K562 (cell line): ENCODE results near the gene BSCL2. TPM values are rescaled to one million over a fixed set of nuclear protein-coding genes. Genes with fewer than 3 reads are reported as not detected.

Source experiments
- ATAC-seq: fragments of 200-7000 bp; cut with Tn5 transposase; 3 replicates; pipeline ENCODE4 v1.9.1; 2020; ENCODE audit warnings: moderate library complexity
- BruUV-seq: library from RNA; stranded (reverse); fragments of 400-500 nt; replicated peaks from 2 replicates; lab custom pipeline; 2021; lab: Mats Ljungman, UMichigan
- CTCF ChIA-PET: fragments of 300-600 bp; formaldehyde crosslinking; extraction: SDS; loops from one replicate; lab custom pipeline; 2021; ENCODE audit warnings: low intra/inter-chr PET ratio; lab: Yijun Ruan, JAX
- POLR2A ChIA-PET: fragments of 300-600, 350-650 bp; sonication (Branson Sonifier 250); formaldehyde crosslinking; extraction: SDS; loops from one replicate; lab custom pipeline; 2021; ENCODE audit warnings: antibody characterized with exemption, inconsistent platforms; lab: Yijun Ruan, JAX
- DNase-seq, 4 experiments: peaks; one replicate each; pipeline versions ENCODE4 v3.0.0 to v3.0.0-alpha.2; 2011 to 2018; ENCODE audit warnings: low spot score in 3 of 4, mixed read lengths in 3 of 4; ENCODE audit errors: extremely low read depth in 1 of 4
- FAIRE-seq: peaks from 2 replicates; lab custom pipeline; 2011; peaks lifted over from hg19 to GRCh38; lab: Jason Lieb, UNC
- H2AFZ ChIP-seq: 2 replicates; pipeline ENCODE4 v1.6.0; 2011; ENCODE audit warnings: low read depth, low read length, control low read depth, inconsistent platforms
- H3K27ac ChIP-seq: fragments of 200-600 bp; 3 replicates; pipeline ENCODE4 v1.8.0; 2011; ENCODE audit warnings: low read depth, mild to moderate bottlenecking, control low read depth, inconsistent platforms, low read length, moderate library complexity, mixed read lengths; ENCODE audit errors: extremely low read depth
- H3K27me3 ChIP-seq, 2 experiments: fragments of 300-600 bp in 1 of 2; 2 replicates in 1 of 2; 3 replicates in 1 of 2; pipeline versions ENCODE4 v1.6.0 to v1.8.0; 2011; ENCODE audit warnings: inconsistent platforms in 2 of 2, low read length in 2 of 2, mild to moderate bottlenecking in 1 of 2, mixed read lengths in 1 of 2, moderate library complexity in 1 of 2; ENCODE audit not compliant: control insufficient read depth in 2 of 2, insufficient read depth in 2 of 2
- H3K36me3 ChIP-seq: fragments of 300-600 bp; 3 replicates; pipeline ENCODE4 v1.8.0; 2011; ENCODE audit warnings: mild to moderate bottlenecking, low read length, inconsistent platforms; ENCODE audit not compliant: control insufficient read depth, insufficient read depth
- H3K4me1 ChIP-seq, 2 experiments: fragments of 200-600 bp in 1 of 2; replicated peaks in 1 of 2; 2 replicates in 1 of 2; 3 replicates in 1 of 2; pipeline versions ENCODE4 v1.5.1 to v1.8.0; 2011; ENCODE audit warnings: inconsistent platforms in 2 of 2, low read length in 2 of 2, mild to moderate bottlenecking in 1 of 2, mixed read lengths in 1 of 2, moderate library complexity in 1 of 2; ENCODE audit not compliant: control insufficient read depth in 2 of 2, insufficient read depth in 2 of 2
- H3K4me2 ChIP-seq: 2 replicates; pipeline ENCODE4 v1.6.1; 2011; ENCODE audit warnings: low read length, control low read depth, inconsistent platforms, mixed read lengths; ENCODE audit not compliant: insufficient read depth
- H3K4me3 ChIP-seq: fragments of 200-600 bp; sonication (generic), shearing (Covaris generic); 2 replicates; pipeline ENCODE4 v1.5.1; 2016; ENCODE audit warnings: control low read depth, inconsistent platforms
- H3K79me2 ChIP-seq: fragments of 200-600 bp; 3 replicates; pipeline ENCODE4 v1.8.0; 2011; ENCODE audit warnings: low read length, inconsistent platforms; ENCODE audit not compliant: control insufficient read depth, insufficient read depth
- H3K9ac ChIP-seq, 2 experiments: 2 replicates each; pipeline versions ENCODE4 v1.6.0 to v1.6.1; 2011; ENCODE audit warnings: low read depth in 2 of 2, low read length in 2 of 2, control low read depth in 1 of 2, inconsistent platforms in 1 of 2, mild to moderate bottlenecking in 1 of 2, mixed read lengths in 1 of 2; ENCODE audit not compliant: insufficient read depth in 1 of 2
- H3K9me1 ChIP-seq: one replicate; pipeline ENCODE4 v1.6.0; 2011; ENCODE audit warnings: inconsistent platforms, mild to moderate bottlenecking, low read length, moderate library complexity; ENCODE audit not compliant: control insufficient read depth, insufficient read depth
- H3K9me3 ChIP-seq: replicated peaks from 2 replicates; pipeline ENCODE4 v1.5.1; 2011; ENCODE audit warnings: low read depth, low read length, inconsistent platforms; ENCODE audit not compliant: control insufficient read depth, insufficient read depth
- H4K20me1 ChIP-seq: replicated peaks from 2 replicates; pipeline ENCODE4 v1.6.1; 2011; ENCODE audit warnings: low read length, inconsistent platforms, mixed read lengths; ENCODE audit not compliant: control insufficient read depth, insufficient read depth
- GATAD2A ChIP-seq: fragments of 450-650 bp; IDR thresholded peaks from 2 replicates; pipeline ENCODE4 v1.6.1; 2017
- JUND ChIP-seq, 2 experiments: IDR thresholded peaks; 2 replicates in 1 of 2; 3 replicates in 1 of 2; pipeline ENCODE4 v1.6.1; 2011; ENCODE audit warnings: borderline replicate concordance in 2 of 2, low read depth in 2 of 2, low read length in 2 of 2, improper control_type of control experiment in 1 of 2, missing biosample characterization in 1 of 2, missing genetic modification characterization in 1 of 2, missing genetic modification reagents in 1 of 2
- KDM1A ChIP-seq, 2 experiments: fragments of 450-650 bp; IDR thresholded peaks; 2 replicates each; pipeline ENCODE4 v1.6.1; 2016; ENCODE audit warnings: mild to moderate bottlenecking in 2 of 2
- KLF6 ChIP-seq: fragments of 250-450 bp; sonication (Bioruptor Pico); IDR thresholded peaks from 2 replicates; pipeline ENCODE4 v1.4.0; 2020; ENCODE audit warnings: mild to moderate bottlenecking, moderate library complexity, borderline replicate concordance
- NFE2 ChIP-seq: IDR thresholded peaks from 2 replicates; pipeline ENCODE4 v1.6.1; 2014; ENCODE audit warnings: antibody characterized with exemption, low read depth
- PHF21A ChIP-seq: fragments of 450-650 bp; IDR thresholded peaks from 2 replicates; pipeline ENCODE4 v1.6.1; 2017; ENCODE audit warnings: low read depth, borderline replicate concordance
- RB1 ChIP-seq: fragments of 450-650 bp; IDR thresholded peaks from 2 replicates; pipeline ENCODE4 v1.6.1; 2017; ENCODE audit warnings: low read depth, mild to moderate bottlenecking
- RCOR1 ChIP-seq, 2 experiments: IDR thresholded peaks; 2 replicates each; pipeline ENCODE4 v1.6.1; 2012; ENCODE audit warnings: low read depth in 2 of 2, low read length in 2 of 2, borderline replicate concordance in 1 of 2, improper control_type of control experiment in 1 of 2
- ZNF197 ChIP-seq: fragments of 200-800 bp; sonication (Bioruptor generic); IDR thresholded peaks from 2 replicates; pipeline ENCODE4 v1.6.1; 2016; ENCODE audit warnings: low read depth, missing genetic modification characterization, missing compliant biosample characterization
- ZNF551 ChIP-seq: fragments of 250-450 bp; sonication (Bioruptor Pico); IDR thresholded peaks from 2 replicates; pipeline ENCODE4 v1.5.0; 2021; ENCODE audit warnings: mild to moderate bottlenecking, moderate library complexity
- ZNF785 ChIP-seq: fragments of 250-450 bp; sonication (Bioruptor Pico); IDR thresholded peaks from 2 replicates; pipeline ENCODE4 v1.4.0; 2020; ENCODE audit warnings: mild to moderate bottlenecking
- WGBS: fragments of 100-300 bp; shearing (Covaris generic); methylation state at CpG from one replicate; pipeline ENCODE4 v1.1.6; 2016; ENCODE audit warnings: low coverage, mixed read lengths; ENCODE audit not compliant: insufficient coverage; ENCODE audit errors: missing lambda C conversion rate; 5-methylcytosine and 5-hydroxymethylcytosine counted together
- in situ Hi-C: fragments of 300-500 bp; cut with MboI; formaldehyde crosslinking; loops from 4 replicates; pipeline ENCODE4 v1.15.0; 2018; ENCODE audit warnings: inconsistent platforms, mixed read lengths
- intact Hi-C: fragments of 100-400 bp; cut with micrococcal nuclease; formaldehyde crosslinking; loops from 2 replicates; pipeline ENCODE4 v1.14.2; 2022
- polyA plus RNA-seq, 8 experiments: library from polyadenylated mRNA; depleted of rRNA in 4 of 8; stranded (reverse) in 5 of 8; unstranded in 3 of 8; fragments of >200 nt; fragmentation: Nextera tagmentation in 2 of 8; fragmentation: Illumina TruSeq in 1 of 8; extraction: Ambion mirVana in 2 of 8; extraction: Trizol in 1 of 8; gene quantifications; 2 replicates each; pipeline versions ENCODE4 v1.2.1 to v1.2.3, GENCODE V29; 2011 to 2014; ENCODE audit warnings: inconsistent platforms in 1 of 8, missing spikeins in 1 of 8
- total RNA-seq, 7 experiments: library from RNA; depleted of rRNA in 6 of 7; stranded (reverse); fragments of >200 nt in 6 of 7; fragmentation: Illumina TruSeq in 2 of 7; extraction: Trizol in 2 of 7; gene quantifications; 2 replicates each; pipeline versions ENCODE4 v1.2.1 to v1.2.3, GENCODE V29; 2011 to 2021; ENCODE audit warnings: low replicate concordance in 1 of 7
- TF ChIP-seq, protein P1 (sequence below): fragments of 200-400 bp; formaldehyde crosslinking; IDR thresholded peaks from 2 replicates; pipeline ENCODE4 v1.6.1; 2017; ENCODE audit warnings: mild to moderate bottlenecking, low read depth, low read length, moderate library complexity
- TF ChIP-seq, protein P2 (sequence below): fragments of 250-450 bp; sonication (Bioruptor Pico); IDR thresholded peaks from 2 replicates; pipeline ENCODE4 v1.8.0; 2022; ENCODE audit warnings: inconsistent platforms
- TF ChIP-seq, protein P3 (sequence below), 2 experiments: fragments of 450-650 bp in 1 of 2; sonication (generic) in 1 of 2; formaldehyde crosslinking; conservative IDR thresholded peaks; 2 replicates each; pipeline versions ENCODE4 v1.4.0 to v1.8.1; 2020 to 2022; ENCODE audit warnings: mild to moderate bottlenecking in 1 of 2, missing genetic modification reagents in 1 of 2

BSCL2 gene
- total and polyA plus RNA-seq, 9 of the 15 experiments (the other 6 are each of a cell fraction or from before 2014, with no cell fraction given): 18.9 to 51.7 (median 35.2) TPM

GRCh38 chr11:62715150-62716130 is 8.2 kb upstream of the BSCL2 start (continued):
- TF ChIP-seq, protein P1, sequence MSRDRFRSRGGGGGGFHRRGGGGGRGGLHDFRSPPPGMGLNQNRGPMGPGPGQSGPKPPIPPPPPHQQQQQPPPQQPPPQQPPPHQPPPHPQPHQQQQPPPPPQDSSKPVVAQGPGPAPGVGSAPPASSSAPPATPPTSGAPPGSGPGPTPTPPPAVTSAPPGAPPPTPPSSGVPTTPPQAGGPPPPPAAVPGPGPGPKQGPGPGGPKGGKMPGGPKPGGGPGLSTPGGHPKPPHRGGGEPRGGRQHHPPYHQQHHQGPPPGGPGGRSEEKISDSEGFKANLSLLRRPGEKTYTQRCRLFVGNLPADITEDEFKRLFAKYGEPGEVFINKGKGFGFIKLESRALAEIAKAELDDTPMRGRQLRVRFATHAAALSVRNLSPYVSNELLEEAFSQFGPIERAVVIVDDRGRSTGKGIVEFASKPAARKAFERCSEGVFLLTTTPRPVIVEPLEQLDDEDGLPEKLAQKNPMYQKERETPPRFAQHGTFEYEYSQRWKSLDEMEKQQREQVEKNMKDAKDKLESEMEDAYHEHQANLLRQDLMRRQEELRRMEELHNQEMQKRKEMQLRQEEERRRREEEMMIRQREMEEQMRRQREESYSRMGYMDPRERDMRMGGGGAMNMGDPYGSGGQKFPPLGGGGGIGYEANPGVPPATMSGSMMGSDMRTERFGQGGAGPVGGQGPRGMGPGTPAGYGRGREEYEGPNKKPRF: no peak
- TF ChIP-seq GATAD2A (no peak), ZNF197 (CRISPR knock-in tag) (no peak), RB1 (no peak)

DNA sequence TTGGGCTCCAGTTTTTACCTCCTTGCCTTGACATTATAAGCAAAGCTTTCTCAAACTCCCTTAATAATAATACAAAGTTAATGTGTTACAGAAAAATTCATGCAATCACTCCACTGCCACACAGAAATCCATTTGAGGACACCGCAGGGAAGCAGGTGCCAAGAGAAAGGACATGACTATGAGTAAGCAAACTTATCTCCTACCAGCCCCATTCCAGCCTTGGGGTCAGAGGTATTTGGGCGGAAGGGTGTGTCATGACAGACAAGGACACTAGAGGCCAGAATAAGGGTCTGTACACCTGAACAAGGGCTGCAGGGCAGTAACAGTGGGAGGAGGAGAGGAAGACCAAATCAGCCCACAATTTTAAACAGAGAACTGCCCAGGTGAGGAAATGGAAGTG is 6.1 kb upstream of the BSCL2 start:
- Histone ChIP-seq H3K9me1 (no peaks in the 10 kb centered on the region), H3K4me1 (peaks cover 14 to 20% of the 10 kb centered on the region in 2 experiments; a peak in 4 of 5 replicates), H3K9ac (peak overlapping the region in 1 of 2 experiments; percentile 0; a peak in 1 of 4 replicates), H3K4me3 (no peak overlapping the region), H3K27me3 (no peaks in the 10 kb centered on the region), H4K20me1 (peaks cover 4% of the 10 kb centered on the region; the same call in 1 of the 2 replicates), H2AFZ (no peak overlapping the region), H3K27ac (peak overlapping the region; percentile 39), H3K9me3 (no peaks in the 10 kb centered on the region), H3K36me3 (peaks cover 95% of the 10 kb centered on the region), H3K4me2 (no peak overlapping the region), H3K79me2 (peaks cover 23% of the 10 kb centered on the region; the same call in 2 of the 3 replicates)
- in situ Hi-C loops: no loop called here
- FAIRE-seq (peak; percentile 89), ATAC-seq (peak; percentile 78), DNase-seq (peak; percentile 44 to 67 (median 57))
- WGBS: 36% methylated on average over 2 of the region's 2 CpGs
- intact Hi-C loops: no loop called here
- POLR2A ChIA-PET: interaction anchor here (0.6 to 1.8 kb wide), 5 partner anchors 10 to 128 kb away, joined by 3 to 6 read pairs (median 3); partner anchors contain the start of genes C11orf98 and CSKMT
- BruUV-seq: no TSS peak
- CTCF ChIA-PET: no interaction called here
- TF ChIP-seq, protein P2, sequence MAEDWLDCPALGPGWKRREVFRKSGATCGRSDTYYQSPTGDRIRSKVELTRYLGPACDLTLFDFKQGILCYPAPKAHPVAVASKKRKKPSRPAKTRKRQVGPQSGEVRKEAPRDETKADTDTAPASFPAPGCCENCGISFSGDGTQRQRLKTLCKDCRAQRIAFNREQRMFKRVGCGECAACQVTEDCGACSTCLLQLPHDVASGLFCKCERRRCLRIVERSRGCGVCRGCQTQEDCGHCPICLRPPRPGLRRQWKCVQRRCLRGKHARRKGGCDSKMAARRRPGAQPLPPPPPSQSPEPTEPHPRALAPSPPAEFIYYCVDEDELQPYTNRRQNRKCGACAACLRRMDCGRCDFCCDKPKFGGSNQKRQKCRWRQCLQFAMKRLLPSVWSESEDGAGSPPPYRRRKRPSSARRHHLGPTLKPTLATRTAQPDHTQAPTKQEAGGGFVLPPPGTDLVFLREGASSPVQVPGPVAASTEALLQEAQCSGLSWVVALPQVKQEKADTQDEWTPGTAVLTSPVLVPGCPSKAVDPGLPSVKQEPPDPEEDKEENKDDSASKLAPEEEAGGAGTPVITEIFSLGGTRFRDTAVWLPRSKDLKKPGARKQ (CRISPR knock-in tag): no peak
- TF ChIP-seq PHF21A: no peak
- peak; percentile 66 for TF ChIP-seq NFE2
- peak in 1 of 2 experiments; percentile 29; a peak in 1 of 4 replicates for TF ChIP-seq KDM1A (IDR thresholded peaks at IDR 0.05)
- no peak for TF ChIP-seq KLF6
- TF ChIP-seq RCOR1 (IDR thresholded peaks at IDR 0.05; ENCODE audit: borderline replicate concordance in 1 of 2, low read depth in 2 of 2, low read length in 2 of 2): peak in 1 of 2 experiments; percentile 14; a peak in 1 of 4 replicates
- TF ChIP-seq JUND (IDR thresholded peaks at IDR 0.05; ENCODE audit: borderline replicate concordance, low read depth, low read length): 0 out of 2 replicates have a peak, but pooled peaks have one; percentile 44
- TF ChIP-seq JUND (tag; IDR thresholded peaks at IDR 0.05; ENCODE audit: borderline replicate concordance, low read depth, low read length): no peak
- no peak for TF ChIP-seq ZNF551
- no peak for TF ChIP-seq ZNF785 (CRISPR knock-in tag)
- TF ChIP-seq, protein P3, sequence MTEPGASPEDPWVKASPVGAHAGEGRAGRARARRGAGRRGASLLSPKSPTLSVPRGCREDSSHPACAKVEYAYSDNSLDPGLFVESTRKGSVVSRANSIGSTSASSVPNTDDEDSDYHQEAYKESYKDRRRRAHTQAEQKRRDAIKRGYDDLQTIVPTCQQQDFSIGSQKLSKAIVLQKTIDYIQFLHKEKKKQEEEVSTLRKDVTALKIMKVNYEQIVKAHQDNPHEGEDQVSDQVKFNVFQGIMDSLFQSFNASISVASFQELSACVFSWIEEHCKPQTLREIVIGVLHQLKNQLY (CRISPR knock-in tag; conservative IDR thresholded peaks at IDR 0.05): no peak
